Tibial nerve (tissue), 4 donors: Measurements from ENCODE around the gene NELFA. TPM values are rescaled to one million over a fixed set of nuclear protein-coding genes. Genes with fewer than 3 reads are reported as not detected.

Experiments
- DNase-seq, 2 donors: peaks; one replicate each; pipeline ENCODE4 v3.0.0-alpha.2; 2019; ENCODE audit warnings: low spot score in 2 of 2
- H3K27ac ChIP-seq, 4 donors: fragments of 200-600 bp; sonication (generic) in 3 of 4; one replicate each; pipeline ENCODE4 v1.5.1; 2017 to 2019; ENCODE audit warnings: mild to moderate bottlenecking in 1 of 4
- H3K27me3 ChIP-seq, 2 donors: fragments of 200-600 bp; sonication (generic) in 1 of 2; one replicate each; pipeline versions ENCODE4 v1.5.1 to v1.6.0; 2017 to 2019
- H3K36me3 ChIP-seq, 3 donors: fragments of 200-600 bp; sonication (generic); one replicate each; pipeline ENCODE4 v1.5.1; 2018 to 2019
- H3K4me1 ChIP-seq, 4 donors: fragments of 200-600 bp; sonication (generic) in 3 of 4; one replicate each; pipeline ENCODE4 v1.5.1; 2017 to 2019
- H3K4me3 ChIP-seq, 4 donors: fragments of 200-600 bp; sonication (generic) in 3 of 4; one replicate each; pipeline ENCODE4 v1.5.1; 2017 to 2019; ENCODE audit warnings: mild to moderate bottlenecking in 1 of 4, moderate library complexity in 1 of 4
- H3K9me3 ChIP-seq, 4 donors: fragments of 200-600 bp; sonication (generic) in 3 of 4; one replicate each; pipeline ENCODE4 v1.5.1; 2017 to 2019
- CTCF ChIP-seq, 5 experiments: fragments of 200-600 bp in 3 of 5; fragments of 450-650 bp in 2 of 5; sonication (generic) in 3 of 5; IDR thresholded peaks; one replicate each; pipeline ENCODE4 v1.5.1; 2016 to 2019; ENCODE audit warnings: antibody characterized with exemption in 5 of 5, mild to moderate bottlenecking in 3 of 5, moderate library complexity in 2 of 5
- EP300 ChIP-seq, 2 donors: sonication (generic); formaldehyde crosslinking; IDR thresholded peaks; one replicate each; pipeline ENCODE4 v1.6.1; 2017; ENCODE audit warnings: antibody characterized with exemption in 2 of 2, mild to moderate bottlenecking in 1 of 2
- POLR2A ChIP-seq, 2 donors: fragments of 450-650 bp; IDR thresholded peaks; one replicate each; pipeline ENCODE4 v1.6.1; 2017; ENCODE audit warnings: antibody characterized with exemption in 2 of 2, mild to moderate bottlenecking in 2 of 2, moderate library complexity in 2 of 2
- WGBS, 2 donors: methylation state at CpG; one replicate each; pipeline ENCODE4 v1.1.5; 2018; 5-methylcytosine and 5-hydroxymethylcytosine counted together
- total RNA-seq, 4 donors: library from RNA; depleted of rRNA; stranded (reverse); fragments of >200 nt; gene quantifications; one replicate each; pipeline ENCODE4 v1.1.0, GENCODE V29; 2016

NELFA gene
- total RNA-seq, 4 donors from 2014 or later: 32.9 to 43.1 (median 37.5) TPM

GRCh38 chr4:1973218-1973617 lies 35.6 kb downstream of the NELFA start:
- Histone ChIP-seq H3K36me3 (peaks cover 0 to 87% (median 12%) of the 10 kb centered on the region in 3 donors), H3K4me1 (no peaks in the 10 kb centered on the region), H3K27ac (no peak overlapping the region), H3K4me3 (no peak overlapping the region), H3K27me3 (no peaks in the 10 kb centered on the region), H3K9me3 (no peaks in the 10 kb centered on the region)
- DNase-seq: no peak
- WGBS, 2 donors: 96% methylated on average over 10 to 12 of the region's 12 CpGs
- TF ChIP-seq EP300 (IDR thresholded peaks at IDR 0.05) (no peak), POLR2A (IDR thresholded peaks at IDR 0.05) (no peak), CTCF (IDR thresholded peaks at IDR 0.05) (no peak)

- Histone ChIP-seq H3K4me3 (no peak overlapping the region), H3K36me3 (peaks cover 0 to 86% (median 12%) of the 10 kb centered on the region in 3 donors), H3K9me3 (no peaks in the 10 kb centered on the region), H3K27me3 (no peaks in the 10 kb centered on the region), H3K4me1 (no peaks in the 10 kb centered on the region), H3K27ac (no peak overlapping the region)
- WGBS, 2 donors: 90 to 91% methylated on average over 10 of the region's 10 CpGs
- no peak for DNase-seq
- TF ChIP-seq EP300 (IDR thresholded peaks at IDR 0.05) (no peak), POLR2A (IDR thresholded peaks at IDR 0.05) (no peak), CTCF (IDR thresholded peaks at IDR 0.05) (no peak)
Measured at GRCh38 chr4:1972414-1972813, 36.4 kb downstream of the NELFA start.

GRCh38 chr4:1971456-1972200 lies 37.1 kb downstream of the NELFA start:
- Histone ChIP-seq H3K4me3 (no peak overlapping the region), H3K9me3 (no peaks in the 10 kb centered on the region), H3K27ac (no peak overlapping the region), H3K27me3 (no peaks in the 10 kb centered on the region), H3K36me3 (peaks cover 0 to 78% (median 7%) of the 10 kb centered on the region in 3 donors), H3K4me1 (no peaks in the 10 kb centered on the region)
- DNase-seq: no peak
- TF ChIP-seq CTCF (IDR thresholded peaks at IDR 0.05): no peak
- no peak for TF ChIP-seq POLR2A (IDR thresholded peaks at IDR 0.05)
- TF ChIP-seq EP300 (IDR thresholded peaks at IDR 0.05): no peak
- 93 to 95% methylated on average over 16 of the region's 16 CpGs for WGBS, 2 donors

GRCh38 chr4:1970926-1971325 lies 37.8 kb downstream of the NELFA start:
- Histone ChIP-seq H3K36me3 (peaks cover 0 to 71% (median 7%) of the 10 kb centered on the region in 3 donors), H3K27ac (no peak overlapping the region)

More at GRCh38 chr4:1970926-1971325, 37.8 kb downstream of the NELFA start:
- TF ChIP-seq CTCF (IDR thresholded peaks at IDR 0.05): no peak
- TF ChIP-seq POLR2A (IDR thresholded peaks at IDR 0.05): no peak
- TF ChIP-seq EP300 (IDR thresholded peaks at IDR 0.05): no peak
- DNase-seq: no peak
- no peak overlapping the region for H3K4me3 ChIP-seq
- H3K9me3 ChIP-seq: no peaks in the 10 kb centered on the region
- H3K27me3 ChIP-seq: no peaks in the 10 kb centered on the region
- H3K4me1 ChIP-seq: no peaks in the 10 kb centered on the region
- 93 to 95% methylated on average over 6 of the region's 6 CpGs for WGBS, 2 donors
